ENCODE results near the gene FZD1. TPM values are rescaled to one million over a fixed set of nuclear protein-coding genes. Genes with fewer than 3 reads are reported as not detected.

FZD1 gene
- total RNA-seq, 1 donor = 40.5 TPM

DNA sequence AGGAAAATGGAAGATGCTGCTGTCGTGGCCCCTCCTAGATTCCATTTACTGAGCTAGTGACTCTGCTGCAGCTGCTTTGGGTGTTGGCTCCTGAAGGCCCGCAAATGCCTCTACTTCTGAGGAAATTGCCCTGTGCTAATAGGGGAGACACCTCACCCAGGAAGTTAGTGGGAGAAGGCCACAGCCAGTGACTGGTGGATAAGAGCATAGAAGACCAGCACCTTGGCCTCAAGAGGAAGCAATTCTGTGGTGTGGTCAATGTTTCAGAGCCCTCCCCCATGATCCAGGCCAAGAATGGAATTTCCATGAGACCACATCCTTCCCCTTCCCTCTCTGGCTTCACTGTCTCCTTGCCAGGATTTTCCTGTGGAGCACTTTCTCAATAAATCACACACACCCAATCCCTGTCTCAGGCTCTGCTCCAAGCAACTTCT, 25.0 kb upstream of the FZD1 start:
- DNase-seq (ENCODE audit: insufficient read length, low spot score, missing footprints) = no peak
- TF ChIP-seq, protein P1, sequence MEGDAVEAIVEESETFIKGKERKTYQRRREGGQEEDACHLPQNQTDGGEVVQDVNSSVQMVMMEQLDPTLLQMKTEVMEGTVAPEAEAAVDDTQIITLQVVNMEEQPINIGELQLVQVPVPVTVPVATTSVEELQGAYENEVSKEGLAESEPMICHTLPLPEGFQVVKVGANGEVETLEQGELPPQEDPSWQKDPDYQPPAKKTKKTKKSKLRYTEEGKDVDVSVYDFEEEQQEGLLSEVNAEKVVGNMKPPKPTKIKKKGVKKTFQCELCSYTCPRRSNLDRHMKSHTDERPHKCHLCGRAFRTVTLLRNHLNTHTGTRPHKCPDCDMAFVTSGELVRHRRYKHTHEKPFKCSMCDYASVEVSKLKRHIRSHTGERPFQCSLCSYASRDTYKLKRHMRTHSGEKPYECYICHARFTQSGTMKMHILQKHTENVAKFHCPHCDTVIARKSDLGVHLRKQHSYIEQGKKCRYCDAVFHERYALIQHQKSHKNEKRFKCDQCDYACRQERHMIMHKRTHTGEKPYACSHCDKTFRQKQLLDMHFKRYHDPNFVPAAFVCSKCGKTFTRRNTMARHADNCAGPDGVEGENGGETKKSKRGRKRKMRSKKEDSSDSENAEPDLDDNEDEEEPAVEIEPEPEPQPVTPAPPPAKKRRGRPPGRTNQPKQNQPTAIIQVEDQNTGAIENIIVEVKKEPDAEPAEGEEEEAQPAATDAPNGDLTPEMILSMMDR (IDR thresholded peaks at IDR 0.05; ENCODE audit: extremely low read depth, low read depth, low read length) = no peak
- Histone ChIP-seq H3K79me2 (ENCODE audit: insufficient read depth, low read length) (no peaks in the 10 kb centered on the region), H4K20me1 (ENCODE audit: insufficient read depth, low read length) (no peaks in the 10 kb centered on the region), H3K4me1 (ENCODE audit: insufficient read depth, low read length) (peaks cover 31% of the 10 kb centered on the region), H3K9me3 (ENCODE audit: low read depth, low read length) (no peaks in the 10 kb centered on the region), H3K4me2 (ENCODE audit: insufficient read depth, low read length) (peak overlapping the region; percentile 45), H2AFZ (ENCODE audit: low read length) (peak overlapping the region; percentile 84), H3K27me3 (ENCODE audit: insufficient read depth, low read length) (no peaks in the 10 kb centered on the region), H3K36me3 (ENCODE audit: insufficient read depth, low read length) (no peaks in the 10 kb centered on the region), H3K4me3 (ENCODE audit: insufficient read depth, low read length) (no peak overlapping the region), H3K27ac (ENCODE audit: low read depth, low read length) (peak overlapping the region; percentile 28)

DNA sequence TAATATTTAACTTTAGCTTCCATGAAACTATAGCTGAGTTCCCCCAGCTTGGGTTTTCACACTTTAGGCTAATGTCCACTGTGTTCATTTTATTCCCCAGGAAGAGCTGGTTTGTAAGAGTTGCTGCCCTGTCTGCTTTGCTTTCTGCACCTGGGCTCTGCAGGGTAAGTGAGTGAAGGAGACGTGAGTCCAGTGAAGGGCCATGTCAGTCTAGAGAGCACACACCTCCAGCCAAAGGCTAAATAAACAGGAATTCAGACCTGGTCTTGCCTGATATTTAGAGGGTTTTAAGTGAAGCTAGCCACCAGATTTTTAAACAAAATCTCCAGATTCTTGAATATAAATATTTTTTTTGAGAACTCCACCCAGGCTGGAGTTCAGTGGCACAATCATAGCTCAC, 24.5 kb upstream of the FZD1 start:
- Histone ChIP-seq H2AFZ (ENCODE audit: low read length) (peak overlapping the region; percentile 11), H3K4me3 (ENCODE audit: insufficient read depth, low read length) (no peak overlapping the region), H3K9me3 (ENCODE audit: low read depth, low read length) (no peaks in the 10 kb centered on the region), H3K36me3 (ENCODE audit: insufficient read depth, low read length) (no peaks in the 10 kb centered on the region), H4K20me1 (ENCODE audit: insufficient read depth, low read length) (no peaks in the 10 kb centered on the region), H3K4me2 (ENCODE audit: insufficient read depth, low read length) (peak overlapping the region; percentile 45), H3K4me1 (ENCODE audit: insufficient read depth, low read length) (peaks cover 34% of the 10 kb centered on the region), H3K27me3 (ENCODE audit: insufficient read depth, low read length) (no peaks in the 10 kb centered on the region), H3K27ac (ENCODE audit: low read depth, low read length) (no peak overlapping the region), H3K79me2 (ENCODE audit: insufficient read depth, low read length) (no peaks in the 10 kb centered on the region)
- TF ChIP-seq, protein P1 (IDR thresholded peaks at IDR 0.05; ENCODE audit: extremely low read depth, low read depth, low read length) = no peak
- DNase-seq (ENCODE audit: insufficient read length, low spot score, missing footprints) = no peak

DNA sequence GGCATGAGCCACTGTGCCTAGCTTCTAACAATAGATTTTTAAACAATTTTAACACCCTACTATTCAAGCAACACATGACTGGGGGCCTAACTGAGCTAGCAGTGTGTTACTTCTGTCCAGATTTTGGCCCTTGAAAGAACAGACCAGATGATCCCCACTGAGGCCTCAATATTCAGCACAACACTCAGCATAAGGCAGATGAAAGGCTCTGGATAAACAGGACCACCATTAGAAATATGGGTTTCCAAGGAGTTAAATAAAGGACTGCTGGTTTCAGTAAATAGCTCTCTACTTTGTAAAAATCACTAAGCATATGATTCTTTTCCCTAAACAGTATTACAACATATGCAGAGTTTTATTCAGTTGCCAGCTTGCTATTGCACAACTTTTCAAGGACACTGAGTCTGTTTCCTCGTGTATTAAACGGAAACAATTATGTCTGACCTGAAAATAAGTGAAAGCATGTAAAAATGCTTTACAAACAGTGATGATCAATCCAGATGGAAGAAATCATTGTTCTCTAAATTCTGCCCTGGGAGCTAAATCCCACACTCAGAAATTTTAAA, 23.8 kb upstream of the FZD1 start:
- peak overlapping the region; percentile 72 for H2AFZ ChIP-seq (ENCODE audit: low read length)
- no peak overlapping the region for H3K27ac ChIP-seq (ENCODE audit: low read depth, low read length)

DNA sequence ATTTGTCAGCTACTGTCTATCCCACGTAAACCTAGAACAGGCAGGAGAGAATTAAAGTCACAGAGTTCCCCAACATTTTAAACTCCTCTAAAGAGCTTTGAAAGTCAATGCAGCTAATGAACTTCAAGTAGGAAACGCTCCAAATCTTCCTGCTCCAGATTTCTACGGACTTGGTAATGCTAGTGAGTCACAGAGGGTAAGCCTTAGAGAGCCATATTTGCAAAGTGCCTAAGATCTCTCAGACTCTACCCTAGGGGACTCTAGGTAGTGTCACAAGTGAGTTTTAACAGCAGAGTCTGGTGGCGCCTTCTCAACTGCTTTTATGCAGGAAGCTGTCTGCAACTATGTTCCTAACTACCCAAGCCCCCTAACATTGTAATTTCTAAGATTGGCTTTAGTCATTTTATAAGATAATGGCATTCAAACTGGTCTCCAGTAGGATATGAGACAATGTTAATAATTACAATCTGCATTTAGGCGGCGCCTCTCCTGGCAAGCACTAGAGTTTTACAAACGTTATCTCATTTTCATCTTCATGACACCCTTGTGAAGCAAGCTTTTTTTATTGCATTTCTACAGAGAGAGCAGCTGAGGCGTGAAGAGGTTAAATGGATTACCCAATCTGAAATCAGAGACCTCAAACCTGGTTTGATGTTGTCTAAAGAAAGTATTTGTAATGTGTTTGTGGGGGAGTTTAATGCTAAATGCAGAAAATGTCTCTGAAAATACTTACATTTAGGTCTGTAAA, 22.0 kb upstream of the FZD1 start:
- Histone ChIP-seq H3K4me1 (ENCODE audit: insufficient read depth, low read length) (peaks cover 34% of the 10 kb centered on the region), H4K20me1 (ENCODE audit: insufficient read depth, low read length) (no peaks in the 10 kb centered on the region), H3K9me3 (ENCODE audit: low read depth, low read length) (no peaks in the 10 kb centered on the region), H3K79me2 (ENCODE audit: insufficient read depth, low read length) (no peaks in the 10 kb centered on the region), H3K4me2 (ENCODE audit: insufficient read depth, low read length) (no peak overlapping the region), H2AFZ (ENCODE audit: low read length) (no peak overlapping the region), H3K4me3 (ENCODE audit: insufficient read depth, low read length) (no peak overlapping the region), H3K27ac (ENCODE audit: low read depth, low read length) (no peak overlapping the region), H3K27me3 (ENCODE audit: insufficient read depth, low read length) (no peaks in the 10 kb centered on the region), H3K36me3 (ENCODE audit: insufficient read depth, low read length) (no peaks in the 10 kb centered on the region)
- DNase-seq (ENCODE audit: insufficient read length, low spot score, missing footprints) = peak; percentile 69
- TF ChIP-seq, protein P1 (IDR thresholded peaks at IDR 0.05; ENCODE audit: extremely low read depth, low read depth, low read length) = no peak

More for the DNA sequence above, 23.8 kb upstream of the FZD1 start:
- TF ChIP-seq, protein P1 (IDR thresholded peaks at IDR 0.05; ENCODE audit: extremely low read depth, low read depth, low read length) = no peak
- Histone ChIP-seq H3K9me3 (ENCODE audit: low read depth, low read length) (no peaks in the 10 kb centered on the region), H3K4me3 (ENCODE audit: insufficient read depth, low read length) (no peak overlapping the region), H3K27me3 (ENCODE audit: insufficient read depth, low read length) (no peaks in the 10 kb centered on the region), H4K20me1 (ENCODE audit: insufficient read depth, low read length) (no peaks in the 10 kb centered on the region), H3K36me3 (ENCODE audit: insufficient read depth, low read length) (no peaks in the 10 kb centered on the region), H3K4me1 (ENCODE audit: insufficient read depth, low read length) (peaks cover 34% of the 10 kb centered on the region), H3K4me2 (ENCODE audit: insufficient read depth, low read length) (peak overlapping the region; percentile 16), H3K79me2 (ENCODE audit: insufficient read depth, low read length) (no peaks in the 10 kb centered on the region)
- no peak for DNase-seq (ENCODE audit: insufficient read length, low spot score, missing footprints)
